WERI-Rb-1 (cell line): ENCODE data around the gene NKX3-2.

ENCODE experiments used
- DNase-seq: peaks from one replicate; pipeline ENCODE4 v3.0.0-alpha.2; 2020
- H3K27ac ChIP-seq: fragments of 250-450 bp; sonication (Bioruptor Pico); 2 replicates; pipeline ENCODE4 v1.5.1; 2020; ENCODE audit warnings: mild to moderate bottlenecking, moderate library complexity
- H3K27me3 ChIP-seq: fragments of 250-450 bp; sonication (Bioruptor Pico); 2 replicates; pipeline ENCODE4 v1.5.1; 2021; ENCODE audit warnings: mild to moderate bottlenecking, low read depth, moderate library complexity; ENCODE audit not compliant: insufficient read depth, severe bottlenecking
- H3K36me3 ChIP-seq: fragments of 250-450 bp; sonication (Bioruptor Pico); 2 replicates; pipeline ENCODE4 v1.5.1; 2020; ENCODE audit warnings: mild to moderate bottlenecking, moderate library complexity
- H3K4me3 ChIP-seq: 2 replicates; pipeline ENCODE4 v1.5.1; 2011; ENCODE audit warnings: low read depth, mild to moderate bottlenecking, control low read depth, low read length
- H3K9me3 ChIP-seq: fragments of 250-450 bp; sonication (Bioruptor Pico); 2 replicates; pipeline ENCODE4 v1.5.1; 2021; ENCODE audit warnings: mild to moderate bottlenecking, moderate library complexity; ENCODE audit not compliant: severe bottlenecking
- CTCF ChIP-seq: IDR thresholded peaks from 2 replicates; pipeline ENCODE4 v1.5.1; 2011; ENCODE audit warnings: low read depth, mild to moderate bottlenecking, control low read depth, inconsistent platforms, low read length

Gene NKX3-2

DNA sequence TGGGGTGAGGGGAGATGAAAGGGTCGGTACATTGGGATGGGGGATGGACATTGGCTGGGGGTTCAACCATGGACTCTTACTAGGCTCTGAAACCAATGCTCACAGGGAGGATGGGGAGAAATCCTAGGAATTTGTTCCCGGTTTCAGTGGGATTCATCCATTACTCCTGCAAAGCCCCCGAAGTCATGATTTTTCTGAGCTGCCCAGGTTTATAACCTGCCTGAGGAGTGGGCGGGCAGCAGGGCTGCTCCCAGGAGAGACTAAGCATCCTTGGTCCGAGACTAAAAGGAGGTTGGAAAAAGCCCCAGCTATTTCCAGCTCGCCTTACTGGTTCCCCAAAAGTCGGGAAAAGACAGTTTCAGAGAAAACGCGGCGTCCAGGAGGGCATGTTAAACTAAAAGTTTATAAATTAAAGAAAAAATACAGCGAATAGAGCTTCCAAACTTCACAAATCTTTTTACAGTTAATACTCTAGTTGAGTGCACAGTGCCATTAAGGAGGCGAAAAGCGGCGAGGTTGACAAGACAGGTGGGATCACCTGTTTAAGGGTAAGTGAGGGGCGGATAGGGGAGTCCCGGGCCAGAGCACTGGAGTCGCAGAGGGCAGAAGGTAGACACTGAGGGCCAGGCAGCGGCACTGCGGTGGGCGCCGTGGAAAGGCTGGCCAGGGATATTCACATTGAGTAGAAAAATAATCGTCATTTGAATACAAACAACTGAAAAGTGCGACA lies 3.7 kb downstream of the NKX3-2 start:
- no peak for TF ChIP-seq CTCF
- H3K27ac ChIP-seq, result no peak overlapping the region
- DNase-seq, result no peak
- H3K4me3 ChIP-seq, result no peak overlapping the region
- no peaks in the 10 kb centered on the region for H3K9me3 ChIP-seq
- H3K36me3 ChIP-seq, result no peaks in the 10 kb centered on the region
- H3K27me3 ChIP-seq, result peaks cover 31% of the 10 kb centered on the region

- no peak for TF ChIP-seq CTCF
- Histone ChIP-seq H3K36me3 (no peaks in the 10 kb centered on the region), H3K27me3 (peaks cover 38% of the 10 kb centered on the region), H3K27ac (no peak overlapping the region), H3K4me3 (no peak overlapping the region), H3K9me3 (no peaks in the 10 kb centered on the region)
- peak; percentile 6 for DNase-seq
Measured at GRCh38 chr4:13539619-13540445, 4.5 kb downstream of the NKX3-2 start.

- H3K9me3 ChIP-seq, result no peaks in the 10 kb centered on the region
Measured at GRCh38 chr4:13539047-13539618, 5.2 kb downstream of the NKX3-2 start.

GRCh38 chr4:13538427-13538973 lies 5.8 kb downstream of the NKX3-2 start:
- TF ChIP-seq CTCF, result no peak
- Histone ChIP-seq H3K27ac (no peak overlapping the region), H3K4me3 (no peak overlapping the region), H3K27me3 (peaks cover 40% of the 10 kb centered on the region), H3K9me3 (no peaks in the 10 kb centered on the region), H3K36me3 (no peaks in the 10 kb centered on the region)
- DNase-seq, result no peak

More at GRCh38 chr4:13539047-13539618, 5.2 kb downstream of the NKX3-2 start:
- Histone ChIP-seq H3K27me3 (peaks cover 45% of the 10 kb centered on the region), H3K4me3 (no peak overlapping the region), H3K27ac (no peak overlapping the region), H3K36me3 (no peaks in the 10 kb centered on the region)
- TF ChIP-seq CTCF, result no peak
- no peak for DNase-seq

DNA sequence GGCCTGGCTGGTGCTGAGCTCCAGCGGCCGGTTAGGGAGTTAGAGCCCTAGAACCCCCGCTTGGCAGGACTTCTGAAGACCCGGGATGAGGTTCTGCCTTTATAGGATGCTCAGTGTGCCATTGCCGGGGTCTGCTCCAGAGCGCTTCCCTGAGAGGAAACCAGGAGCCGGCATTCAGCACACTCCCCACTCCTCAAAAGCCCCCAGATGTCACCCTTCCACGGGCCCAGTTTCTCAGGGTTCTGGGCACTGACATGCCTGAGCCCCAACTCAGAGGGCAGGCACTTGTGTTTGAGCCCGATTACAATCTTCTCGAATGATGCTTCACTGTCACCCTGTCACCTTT lies 6.5 kb downstream of the NKX3-2 start:
- TF ChIP-seq CTCF, result no peak
- Histone ChIP-seq H3K27ac (no peak overlapping the region), H3K4me3 (no peak overlapping the region), H3K27me3 (peaks cover 35% of the 10 kb centered on the region), H3K36me3 (no peaks in the 10 kb centered on the region), H3K9me3 (no peaks in the 10 kb centered on the region)
- DNase-seq, result no peak
